Central memory CD8-positive, alpha-beta T cell (primary cell): ENCODE data around the gene PCNX2.

ENCODE experiments used
- ATAC-seq: fragments of 150-1000 bp; cut with Tn5 transposase; replicated peaks from 2 replicates; pipeline ENCODE4 v1.10.0; 2022; ENCODE audit warnings: mild to moderate bottlenecking, moderate FRiP score, moderate number of reproducible peaks; ENCODE audit not compliant: poor library complexity, severe bottlenecking; ENCODE audit errors: extremely low read depth
- DNase-seq, 2 donors: peaks; one replicate each; pipeline ENCODE4 v3.0.0; 2021; ENCODE audit warnings: low spot score in 2 of 2
- H3K27ac Mint-ChIP-seq: one replicate; pipeline ENCODE4 v1.8.0; 2022; ENCODE audit warnings: low read depth, mild to moderate bottlenecking, moderate library complexity, mixed read lengths
- H3K27me3 Mint-ChIP-seq: one replicate; pipeline ENCODE4 v1.8.0; 2022; ENCODE audit warnings: mixed read lengths
- H3K36me3 Mint-ChIP-seq: one replicate; pipeline ENCODE4 v1.8.0; 2022; ENCODE audit warnings: mild to moderate bottlenecking, moderate library complexity, mixed read lengths; ENCODE audit not compliant: insufficient read depth
- H3K4me1 Mint-ChIP-seq: one replicate; pipeline ENCODE4 v1.8.0; 2022; ENCODE audit warnings: mixed read lengths
- H3K4me3 Mint-ChIP-seq: one replicate; pipeline ENCODE4 v1.8.0; 2022; ENCODE audit warnings: mild to moderate bottlenecking, moderate library complexity, mixed read lengths
- H3K9me3 Mint-ChIP-seq: one replicate; pipeline ENCODE4 v1.8.0; 2022; ENCODE audit warnings: mixed read lengths

Gene PCNX2

DNA sequence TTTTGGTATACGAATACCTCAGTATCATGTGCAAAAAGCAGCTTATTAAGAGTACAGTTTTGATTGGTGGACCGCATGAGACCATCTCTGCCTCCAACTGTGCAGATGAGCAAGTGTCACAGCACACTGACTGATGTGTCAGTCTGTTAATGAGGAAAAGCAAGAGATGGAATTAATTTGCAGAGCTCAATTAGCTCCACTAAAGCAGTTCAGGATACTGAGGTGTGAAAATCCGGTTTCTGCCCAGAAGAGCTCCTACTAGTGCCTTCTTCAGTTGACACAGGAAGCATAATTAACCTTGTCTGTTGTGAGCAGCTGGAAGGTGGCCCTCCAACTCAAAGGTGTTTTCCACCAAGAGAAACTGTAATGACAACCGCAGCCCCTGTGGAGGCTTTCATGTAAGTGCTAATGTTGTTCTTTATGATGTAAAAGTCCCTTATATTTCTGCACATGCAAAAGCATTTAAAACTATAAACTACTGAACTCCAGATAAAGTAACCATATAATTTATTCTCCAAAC is 44.3 kb downstream of the PCNX2 start:
- ATAC-seq (peak; percentile 49), DNase-seq (no peak)
- Mint-ChIP-seq H3K4me3 (no peak overlapping the region), H3K36me3 (peaks cover 10% of the 10 kb centered on the region), H3K9me3 (no peaks in the 10 kb centered on the region), H3K27ac (no peak overlapping the region), H3K4me1 (peaks cover 12% of the 10 kb centered on the region), H3K27me3 (no peaks in the 10 kb centered on the region)

DNA sequence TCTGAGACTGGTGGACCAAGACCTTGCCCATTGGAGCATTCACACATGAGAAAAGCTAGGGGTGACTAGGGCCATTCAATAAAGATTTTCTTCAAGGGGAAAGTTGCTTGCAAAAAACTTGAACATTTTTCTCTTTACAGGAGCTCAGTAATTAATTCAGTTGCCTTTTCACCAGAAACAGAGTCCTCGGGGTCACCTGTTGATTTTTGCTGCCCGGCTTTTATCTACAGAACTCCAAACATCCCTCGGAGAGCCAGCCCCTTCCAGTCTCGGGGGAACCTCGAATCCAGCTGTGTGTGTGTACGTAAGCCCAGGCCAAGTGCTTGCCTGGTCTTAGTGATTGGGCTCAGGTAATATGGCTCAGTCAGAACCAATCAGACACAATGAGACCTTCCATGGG is 47.5 kb downstream of the PCNX2 start:
- Mint-ChIP-seq H3K27ac (no peak overlapping the region), H3K4me3 (no peak overlapping the region), H3K4me1 (peaks cover 18% of the 10 kb centered on the region), H3K27me3 (no peaks in the 10 kb centered on the region), H3K36me3 (peaks cover 14% of the 10 kb centered on the region), H3K9me3 (no peaks in the 10 kb centered on the region)
- ATAC-seq (no peak), DNase-seq (no peak)

DNA sequence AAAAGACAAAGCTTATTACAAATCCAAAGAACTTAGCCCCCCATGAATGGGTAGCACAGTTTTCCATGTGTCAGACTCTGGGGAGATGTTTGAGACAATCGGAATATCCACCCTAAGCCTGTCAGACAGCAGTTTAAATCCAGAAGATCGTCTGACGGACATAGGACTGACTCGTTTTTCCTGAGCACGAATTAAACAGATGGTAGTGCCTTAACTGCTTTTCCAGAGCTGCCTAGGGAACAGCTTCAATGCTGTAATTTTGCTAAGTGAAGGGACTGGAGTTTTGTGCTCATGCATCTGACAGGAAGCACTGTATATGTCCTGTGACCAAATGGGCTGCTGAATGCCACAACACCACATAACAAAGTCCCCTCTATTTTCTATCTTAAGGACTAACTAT is 48.6 kb downstream of the PCNX2 start:
- Mint-ChIP-seq H3K36me3 (peaks cover 14% of the 10 kb centered on the region), H3K9me3 (no peaks in the 10 kb centered on the region), H3K27me3 (no peaks in the 10 kb centered on the region), H3K4me3 (no peak overlapping the region), H3K4me1 (peaks cover 18% of the 10 kb centered on the region), H3K27ac (no peak overlapping the region)
- ATAC-seq (no peak), DNase-seq (no peak)

DNA sequence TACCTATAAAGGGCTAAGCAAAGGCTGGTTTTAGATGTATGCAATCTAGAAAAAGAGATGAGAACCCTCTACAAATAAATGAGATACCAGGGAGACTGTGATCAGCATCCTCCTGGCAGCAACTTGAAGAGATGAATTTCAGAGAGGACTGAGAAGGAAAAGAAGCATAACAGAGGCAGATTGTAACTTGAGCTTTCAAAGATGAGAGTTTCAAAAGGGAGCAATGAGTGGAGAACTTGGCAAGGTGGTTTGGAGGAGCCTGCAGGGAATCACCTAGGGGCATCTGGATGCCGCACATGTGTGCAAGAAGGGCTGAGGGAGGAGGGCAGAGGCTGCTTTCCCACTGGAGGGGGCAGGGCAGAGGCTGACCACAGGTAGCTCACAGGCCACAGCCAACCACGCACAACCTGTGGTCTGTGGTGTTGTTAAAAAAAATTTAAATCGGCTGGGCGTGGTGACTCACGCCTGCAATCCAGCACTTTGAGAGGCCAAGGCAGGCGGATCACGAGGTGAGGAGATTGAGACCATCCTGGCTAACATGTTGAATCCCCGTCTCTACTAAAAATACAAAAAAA is 50.2 kb downstream of the PCNX2 start:
- Mint-ChIP-seq H3K9me3 (no peaks in the 10 kb centered on the region), H3K36me3 (peaks cover 11% of the 10 kb centered on the region), H3K4me3 (no peak overlapping the region), H3K4me1 (peaks cover 11% of the 10 kb centered on the region), H3K27ac (no peak overlapping the region), H3K27me3 (no peaks in the 10 kb centered on the region)
- DNase-seq = no peak
- ATAC-seq = no peak

DNA sequence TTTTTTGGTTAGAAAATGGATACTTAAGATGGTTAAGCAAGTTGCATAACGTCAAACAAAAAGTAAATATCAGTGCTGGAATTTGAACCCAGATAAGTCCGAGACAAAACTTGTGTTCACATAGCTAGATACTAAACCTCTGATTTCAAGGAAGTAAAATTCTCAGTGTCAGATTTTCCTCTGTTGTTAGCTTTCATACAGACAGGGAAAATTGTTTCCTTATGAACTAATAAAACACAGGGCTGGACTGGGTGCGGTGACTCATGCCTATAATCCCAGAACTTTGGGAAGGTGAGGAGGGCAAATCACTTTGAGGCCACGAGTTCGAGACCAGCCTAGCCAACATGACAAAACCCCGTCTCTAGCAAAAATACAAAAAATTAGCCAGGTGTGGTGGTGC is 51.3 kb downstream of the PCNX2 start:
- Mint-ChIP-seq H3K27ac (no peak overlapping the region), H3K9me3 (no peaks in the 10 kb centered on the region), H3K4me1 (peaks cover 11% of the 10 kb centered on the region), H3K27me3 (no peaks in the 10 kb centered on the region), H3K4me3 (no peak overlapping the region), H3K36me3 (peaks cover 7% of the 10 kb centered on the region)
- ATAC-seq = no peak
- no peak for DNase-seq

DNA sequence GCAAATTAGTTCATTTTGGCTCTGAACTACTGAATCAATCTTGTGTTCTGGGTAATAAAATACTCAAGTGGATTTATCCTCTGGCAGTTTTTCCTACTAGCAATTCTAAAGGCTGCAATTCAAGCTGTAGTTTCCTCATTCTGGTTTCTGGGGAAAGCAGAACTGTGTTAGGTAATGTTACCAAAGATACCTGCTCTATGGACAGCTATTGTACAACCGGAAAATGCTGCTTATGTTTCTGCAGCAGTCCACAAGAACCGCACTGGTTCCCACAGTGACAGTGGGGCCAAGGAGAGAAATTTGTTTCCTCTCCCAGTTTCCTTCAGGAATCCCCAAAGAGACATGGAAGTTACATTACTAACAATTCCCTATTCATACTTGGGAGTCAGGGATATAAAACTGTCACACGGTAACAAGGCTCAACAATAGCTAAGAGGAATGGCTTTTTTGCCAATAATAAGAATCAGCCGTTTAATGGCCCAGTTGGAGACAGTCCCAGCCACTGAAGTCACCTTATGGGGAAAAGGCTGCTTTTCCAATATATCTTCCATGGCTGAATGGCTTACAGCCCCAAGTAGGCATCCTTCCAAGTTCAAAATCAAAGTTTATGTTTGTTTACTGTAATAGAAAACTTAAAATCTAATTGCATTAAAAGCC is 52.6 kb downstream of the PCNX2 start:
- Mint-ChIP-seq H3K4me1 (peaks cover 11% of the 10 kb centered on the region), H3K9me3 (no peaks in the 10 kb centered on the region), H3K27ac (no peak overlapping the region), H3K27me3 (no peaks in the 10 kb centered on the region), H3K36me3 (peaks cover 8% of the 10 kb centered on the region), H3K4me3 (no peak overlapping the region)
- DNase-seq (no peak), ATAC-seq (no peak)

DNA sequence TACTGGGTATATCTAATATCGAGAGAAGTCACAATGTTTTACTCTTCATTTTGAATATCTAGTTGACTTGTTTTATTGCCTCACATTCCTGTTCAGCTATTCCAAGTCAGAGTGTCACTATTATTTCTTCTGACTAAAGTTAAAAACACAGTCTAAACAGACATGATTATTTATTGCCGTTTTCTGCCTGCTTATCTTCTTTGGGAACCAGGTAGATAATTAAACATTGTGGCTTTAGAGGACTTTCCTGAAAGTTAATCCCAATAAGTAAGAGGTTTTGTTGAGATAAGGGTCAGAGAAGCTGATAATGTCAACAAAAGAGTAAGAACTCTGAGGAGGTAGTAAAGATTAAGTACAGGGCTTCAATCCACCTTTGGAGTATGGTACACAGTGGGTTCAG is 53.8 kb downstream of the PCNX2 start:
- peaks cover 6% of the 10 kb centered on the region for H3K4me1 Mint-ChIP-seq
- H3K36me3 Mint-ChIP-seq = peaks cover 9% of the 10 kb centered on the region
- no peak overlapping the region for H3K27ac Mint-ChIP-seq
- no peaks in the 10 kb centered on the region for H3K9me3 Mint-ChIP-seq
- H3K4me3 Mint-ChIP-seq = no peak overlapping the region
- ATAC-seq (no peak), DNase-seq (no peak)
- no peaks in the 10 kb centered on the region for H3K27me3 Mint-ChIP-seq

DNA sequence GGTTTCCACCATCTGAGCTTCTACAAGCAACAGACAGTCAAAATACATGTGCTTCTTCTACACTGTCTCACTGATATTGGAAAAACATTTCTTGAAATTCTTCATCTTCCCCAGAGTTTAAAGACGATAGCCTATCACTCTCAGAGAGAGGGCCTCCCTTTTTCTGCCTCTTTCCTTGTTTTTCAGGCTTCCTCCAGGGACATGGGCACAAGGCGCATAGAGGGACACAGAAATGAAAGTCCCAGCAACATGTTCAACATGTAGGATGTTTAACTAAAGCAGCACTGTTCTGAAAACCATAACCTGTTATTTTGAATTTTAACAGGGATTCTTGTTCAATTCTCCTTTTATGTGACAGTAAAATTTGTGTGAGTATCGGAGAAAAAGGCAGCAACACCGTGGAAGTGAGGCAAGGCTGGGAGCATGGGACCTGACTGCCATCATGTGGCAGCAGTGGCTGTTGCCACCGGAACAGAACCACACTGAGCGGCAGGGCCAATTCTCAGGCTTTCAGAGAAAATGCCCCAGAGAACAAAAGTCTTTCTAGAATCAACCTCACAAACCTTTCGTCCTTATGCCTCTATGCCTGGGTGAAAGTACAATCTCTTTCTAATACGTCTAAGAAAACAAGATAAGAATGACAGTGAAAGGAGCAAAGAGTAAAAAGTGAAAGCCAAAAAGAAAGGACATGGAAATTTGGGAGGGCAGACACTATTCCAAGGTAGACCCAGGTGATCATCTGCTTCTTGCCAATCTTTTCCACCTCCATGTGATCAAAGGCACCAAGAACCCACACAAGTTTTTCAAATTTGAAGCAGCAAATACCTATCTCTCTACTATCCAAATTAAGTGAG is 54.5 kb downstream of the PCNX2 start:
- Mint-ChIP-seq H3K4me3 (no peak overlapping the region), H3K27me3 (no peaks in the 10 kb centered on the region), H3K9me3 (no peaks in the 10 kb centered on the region), H3K36me3 (peaks cover 13% of the 10 kb centered on the region), H3K4me1 (peaks cover 6% of the 10 kb centered on the region), H3K27ac (no peak overlapping the region)
- DNase-seq = no peak
- ATAC-seq = no peak

DNA sequence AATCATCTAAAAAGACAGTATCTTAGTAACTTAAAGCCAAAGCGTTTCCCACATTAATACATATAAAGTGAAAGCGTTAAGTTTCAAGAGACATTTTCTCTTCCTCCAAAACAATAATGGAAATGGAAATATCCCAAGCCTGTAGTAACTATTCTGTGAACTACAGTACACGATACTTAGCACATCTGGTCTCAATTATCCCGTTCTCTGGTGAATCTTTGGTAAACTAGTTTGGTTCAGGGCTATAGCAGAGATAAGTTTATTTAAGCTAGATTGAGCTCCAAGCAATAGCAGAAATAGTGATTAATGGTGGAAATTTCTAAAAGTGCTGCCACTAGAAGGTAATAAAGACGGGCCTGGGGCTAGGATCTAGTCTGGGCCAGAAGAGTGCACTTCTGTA is 55.2 kb downstream of the PCNX2 start:
- peaks cover 18% of the 10 kb centered on the region for H3K36me3 Mint-ChIP-seq
- no peaks in the 10 kb centered on the region for H3K9me3 Mint-ChIP-seq
- H3K27ac Mint-ChIP-seq = no peak overlapping the region
- no peak overlapping the region for H3K4me3 Mint-ChIP-seq
- no peaks in the 10 kb centered on the region for H3K27me3 Mint-ChIP-seq
- no peak for ATAC-seq
- DNase-seq = no peak
- peaks cover 6% of the 10 kb centered on the region for H3K4me1 Mint-ChIP-seq

DNA sequence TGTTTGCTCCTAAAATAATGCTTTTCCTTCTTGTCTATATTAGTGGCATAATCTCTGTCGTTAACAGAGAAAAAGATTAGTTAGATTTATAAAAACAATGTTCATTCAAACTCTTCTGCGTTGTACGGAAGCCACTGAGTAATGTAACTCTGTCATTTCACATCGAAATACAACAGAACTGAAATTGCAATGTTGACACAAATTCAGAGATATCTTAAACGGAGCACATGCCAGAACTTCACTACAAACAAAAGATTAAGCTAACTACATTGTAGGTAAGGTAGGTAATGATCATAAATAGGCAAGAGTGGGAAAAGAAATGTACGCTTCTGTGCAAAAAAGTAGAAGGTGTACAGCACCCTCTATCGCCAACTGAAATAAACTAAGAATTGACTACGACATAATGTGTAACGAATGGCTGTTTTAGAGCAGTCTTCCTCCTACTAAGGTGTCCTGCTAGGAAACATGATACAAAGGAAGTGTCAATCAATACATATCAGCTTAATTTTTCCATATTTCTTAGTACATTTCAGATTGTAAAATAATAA is 56.6 kb downstream of the PCNX2 start:
- Mint-ChIP-seq H3K4me1 (no peaks in the 10 kb centered on the region), H3K27me3 (no peaks in the 10 kb centered on the region), H3K4me3 (no peak overlapping the region), H3K36me3 (peaks cover 18% of the 10 kb centered on the region), H3K27ac (no peak overlapping the region), H3K9me3 (no peaks in the 10 kb centered on the region)
- DNase-seq = no peak
- ATAC-seq = no peak

DNA sequence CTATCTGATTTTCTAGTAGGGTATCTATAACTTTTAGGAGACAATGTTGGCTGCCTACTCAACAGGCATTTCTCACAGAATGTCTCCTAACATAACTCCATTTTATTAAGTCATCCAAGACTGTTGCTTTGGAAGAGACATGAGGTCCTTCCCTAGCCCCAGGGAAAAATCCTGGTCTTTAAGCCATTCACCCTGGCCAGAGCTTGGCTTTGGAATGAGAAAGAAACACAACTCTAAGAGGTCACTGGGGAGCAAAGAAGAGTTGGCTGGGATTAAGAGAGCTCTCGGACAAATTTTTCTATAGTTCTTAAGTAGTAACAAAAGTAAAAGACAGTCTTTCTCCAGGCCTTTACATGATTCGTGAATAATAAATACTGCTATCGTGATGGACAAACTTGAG is 57.9 kb downstream of the PCNX2 start:
- Mint-ChIP-seq H3K27me3 (no peaks in the 10 kb centered on the region), H3K4me1 (no peaks in the 10 kb centered on the region), H3K27ac (no peak overlapping the region), H3K4me3 (no peak overlapping the region), H3K36me3 (peaks cover 16% of the 10 kb centered on the region), H3K9me3 (no peaks in the 10 kb centered on the region)
- no peak for DNase-seq
- no peak for ATAC-seq

DNA sequence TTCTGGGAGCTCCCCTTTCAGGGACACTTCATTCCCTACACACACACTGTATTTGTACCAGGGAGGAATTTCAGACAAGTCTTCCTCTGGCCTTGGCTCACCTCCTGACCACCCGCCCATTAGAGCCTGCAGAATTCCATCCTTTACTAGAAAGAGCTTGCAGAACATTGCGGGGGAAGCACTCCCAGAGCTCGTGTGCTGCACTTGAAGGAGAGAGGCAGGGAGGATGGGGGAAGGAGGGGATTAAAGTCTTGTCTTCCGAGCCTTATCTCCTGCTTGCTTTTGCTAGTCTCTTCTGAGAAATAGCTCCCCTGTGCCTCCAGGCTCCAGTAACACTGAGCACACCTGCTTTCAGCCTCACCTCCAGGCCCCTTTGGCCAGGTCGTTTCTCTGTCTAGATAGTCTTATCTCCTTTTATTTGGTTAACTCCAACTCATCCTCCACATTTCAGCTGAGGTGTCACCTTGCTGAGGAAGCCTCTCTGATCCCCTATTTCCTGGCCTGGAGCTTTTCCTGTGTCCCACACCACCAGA is 62.0 kb downstream of the PCNX2 start:
- Mint-ChIP-seq H3K4me1 (peaks cover 6% of the 10 kb centered on the region), H3K27ac (no peak overlapping the region), H3K27me3 (no peaks in the 10 kb centered on the region), H3K4me3 (no peak overlapping the region), H3K36me3 (peaks cover 21% of the 10 kb centered on the region), H3K9me3 (no peaks in the 10 kb centered on the region)
- DNase-seq (no peak), ATAC-seq (no peak)
